Naive thymus-derived CD4-positive, alpha-beta T cell (primary cell): ENCODE results near the gene SLC17A8. TPM values are rescaled to one million over a fixed set of nuclear protein-coding genes. Genes with fewer than 3 reads are reported as not detected.
A peak's percentile ranks its signal among the peaks of the same experiment; 100 is the strongest.
"Not testable (repeated sequence)": the region's sequence is repeated elsewhere in the genome, so short reads cannot be mapped to it uniquely, and the experiment has no call there.

Experiments used
- ATAC-seq: fragments of 150-1000 bp; cut with Tn5 transposase; 2 replicates; pipeline ENCODE4 v1.10.0; 2021; ENCODE audit warnings: mild to moderate bottlenecking, moderate library complexity
- CTCF ChIA-PET: fragments of 350-600 bp; sonication (Branson Sonifier 250); formaldehyde crosslinking; loops from one replicate; lab custom pipeline; 2021; ENCODE audit warnings: antibody characterized with exemption; lab: Charles Lee
- POLR2A ChIA-PET: fragments of 350-600 bp; sonication (Branson Sonifier 250); formaldehyde crosslinking; loops from one replicate; lab custom pipeline; 2021; ENCODE audit warnings: antibody characterized with exemption, inconsistent platforms; lab: Charles Lee
- DNase-seq, 9 donors: peaks; one replicate each; pipeline versions ENCODE4 v3.0.0 to v3.0.0-alpha.2; 2020 to 2022; ENCODE audit warnings: mixed read lengths in 1 of 9
- H3K27ac ChIP-seq: one replicate; pipeline ENCODE4 v1.7.0; 2013; ENCODE audit warnings: mild to moderate bottlenecking, low read depth, low read length, moderate library complexity
- H3K27me3 ChIP-seq, 2 donors: one replicate each; pipeline ENCODE4 v1.7.0; 2013; ENCODE audit warnings: low read length in 2 of 2, mild to moderate bottlenecking in 2 of 2, moderate library complexity in 2 of 2; ENCODE audit not compliant: control insufficient read depth in 2 of 2, insufficient read depth in 2 of 2
- H3K36me3 ChIP-seq, 3 experiments: 1 replicate in 2 of 3; 2 replicates in 1 of 3; pipeline ENCODE4 v1.7.0; 2013; ENCODE audit warnings: low read length in 3 of 3, mild to moderate bottlenecking in 3 of 3, moderate library complexity in 1 of 3; ENCODE audit not compliant: insufficient read depth in 3 of 3, control insufficient read depth in 2 of 3
- H3K4me1 ChIP-seq, 2 donors: one replicate each; pipeline ENCODE4 v1.7.0; 2013; ENCODE audit warnings: low read length in 2 of 2, mild to moderate bottlenecking in 2 of 2, moderate library complexity in 1 of 2; ENCODE audit not compliant: control insufficient read depth in 2 of 2, insufficient read depth in 2 of 2
- H3K4me3 ChIP-seq: 2 replicates; pipeline ENCODE4 v1.7.0; 2013; ENCODE audit warnings: mild to moderate bottlenecking, low read length
- H3K9me3 ChIP-seq, 3 experiments: 1 replicate in 2 of 3; 2 replicates in 1 of 3; pipeline ENCODE4 v1.7.0; 2013; ENCODE audit warnings: low read length in 3 of 3; ENCODE audit not compliant: control insufficient read depth in 2 of 3
- H3K27ac Mint-ChIP-seq, 9 donors: one replicate each; pipeline ENCODE4 v1.8.0; 2020 to 2022; ENCODE audit warnings: mixed read lengths in 9 of 9, mild to moderate bottlenecking in 8 of 9, moderate library complexity in 5 of 9, inconsistent platforms in 2 of 9
- H3K27me3 Mint-ChIP-seq, 5 donors: one replicate each; pipeline ENCODE4 v1.8.0; 2021 to 2022; ENCODE audit warnings: mixed read lengths in 5 of 5, mild to moderate bottlenecking in 1 of 5
- H3K36me3 Mint-ChIP-seq, 5 donors: one replicate each; pipeline ENCODE4 v1.8.0; 2020 to 2022; ENCODE audit warnings: mixed read lengths in 5 of 5, mild to moderate bottlenecking in 3 of 5, inconsistent platforms in 1 of 5
- H3K4me1 Mint-ChIP-seq, 7 donors: one replicate each; pipeline ENCODE4 v1.8.0; 2020 to 2022; ENCODE audit warnings: mixed read lengths in 7 of 7, mild to moderate bottlenecking in 3 of 7, inconsistent platforms in 1 of 7
- H3K4me3 Mint-ChIP-seq, 10 donors: one replicate each; pipeline ENCODE4 v1.8.0; 2020 to 2022; ENCODE audit warnings: mild to moderate bottlenecking in 10 of 10, mixed read lengths in 10 of 10, moderate library complexity in 6 of 10, inconsistent platforms in 2 of 10
- H3K9me3 Mint-ChIP-seq, 11 donors: one replicate each; pipeline ENCODE4 v1.8.0; 2020 to 2022; ENCODE audit warnings: mixed read lengths in 11 of 11, mild to moderate bottlenecking in 4 of 11, inconsistent platforms in 1 of 11, moderate library complexity in 1 of 11
- intact Hi-C, 2 donors: fragments of 100-400 bp; cut with micrococcal nuclease; formaldehyde crosslinking; loops; one replicate each; pipeline ENCODE4 v1.15.1; 2023
- polyA plus RNA-seq, 2 donors: library from polyadenylated mRNA; unstranded; fragments of 300-500 nt; fragmentation: Illumina TruSeq; gene quantifications; one replicate each; pipeline ENCODE4 v1.2.3, GENCODE V29; 2021
- total RNA-seq, 6 experiments: library from RNA in 5 of 6; stranded (reverse) in 5 of 6; gene quantifications; 1 replicate in 5 of 6; 2 replicates in 1 of 6; pipeline ENCODE4 v1.2.3 and lab custom pipeline; 2021 to 2026

SLC17A8 gene
- total RNA-seq: not detected
- not detected for polyA plus RNA-seq
- not detected for total RNA-seq (lab: John Stamatoyannopoulos, UW)

GRCh38 chr12:100356644-100357223 lies at the start of gene SLC17A8:
Gene SLC17A8, plus strand, starts transcription at chr12:100357074. Its CDS starts 318 bp downstream, at chr12:100357392.
- peaks cover 37 to 60% (median 51%) of the 10 kb centered on the region in 5 donors for H3K27me3 Mint-ChIP-seq
- ChIA-PET CTCF (no interaction called here), POLR2A (no interaction called here)
- intact Hi-C loops: no loop called here
- H3K4me1 Mint-ChIP-seq: no peaks in the 10 kb centered on the region
- DNase-seq: no peak
- H3K4me3 Mint-ChIP-seq: no peak within 1 kb of the TSS
- H3K4me3 ChIP-seq: no peak within 1 kb of the TSS
- H3K27me3 ChIP-seq: no peaks in the 10 kb centered on the region
- no peaks in the 10 kb centered on the region for H3K36me3 ChIP-seq
- no peaks in the 10 kb centered on the region for H3K9me3 ChIP-seq
- no peak within 1 kb of the TSS for H3K27ac ChIP-seq
- no peaks in the 10 kb centered on the region for H3K4me1 ChIP-seq
- no peak within 1 kb of the TSS for H3K27ac Mint-ChIP-seq
- no peaks in the 10 kb centered on the region for H3K36me3 Mint-ChIP-seq
- no peak for ATAC-seq
- peaks cover 0 to 3% (median 0%) of the 10 kb centered on the region in 11 donors for H3K9me3 Mint-ChIP-seq

- peaks cover 3 to 19% (median 12%) of the 10 kb centered on the region in 11 donors for H3K9me3 Mint-ChIP-seq
Observed at GRCh38 chr12:100308138-100308537, 48.7 kb upstream of the SLC17A8 start.

GRCh38 chr12:100311317-100311716 lies 45.6 kb upstream of the SLC17A8 start:
- H3K27me3 Mint-ChIP-seq: no peaks in the 10 kb centered on the region
- no peak overlapping the region for H3K27ac Mint-ChIP-seq
- intact Hi-C loops: no loop called here

More at GRCh38 chr12:100308138-100308537, 48.7 kb upstream of the SLC17A8 start:
- ATAC-seq, DNase-seq, H3K4me3 ChIP-seq, H3K4me1 ChIP-seq, CTCF ChIA-PET, POLR2A ChIA-PET, intact Hi-C loops, H3K27me3 Mint-ChIP-seq, H3K4me1 Mint-ChIP-seq, H3K4me3 Mint-ChIP-seq, H3K27me3 ChIP-seq, H3K9me3 ChIP-seq, H3K27ac ChIP-seq: not testable (repeated sequence)
- peaks cover 0 to 23% (median 5%) of the 10 kb centered on the region in 3 experiments for H3K36me3 ChIP-seq
- peaks cover 16 to 78% (median 47%) of the 10 kb centered on the region in 5 donors for H3K36me3 Mint-ChIP-seq
- peak overlapping the region in 1 of 9 donors; percentile 32 for H3K27ac Mint-ChIP-seq

GRCh38 chr12:100317371-100317770 lies 39.5 kb upstream of the SLC17A8 start:
- Mint-ChIP-seq H3K36me3 (peaks cover 0 to 42% (median 23%) of the 10 kb centered on the region in 5 donors), H3K4me1 (peaks cover 0 to 2% (median 0%) of the 10 kb centered on the region in 7 donors), H3K4me3 (no peak overlapping the region), H3K27ac (no peak overlapping the region), H3K9me3 (no peaks in the 10 kb centered on the region), H3K27me3 (no peaks in the 10 kb centered on the region)
- POLR2A ChIA-PET: interaction anchor here (0.7 kb wide), 1 partner anchor 20 kb away, joined by 3 read pairs; no protein-coding TSS in a partner anchor
- DNase-seq: no peak
- intact Hi-C loops: no loop called here
- Histone ChIP-seq H3K36me3 (peaks cover 0 to 21% (median 7%) of the 10 kb centered on the region in 3 experiments), H3K9me3 (no peaks in the 10 kb centered on the region), H3K27ac (no peak overlapping the region), H3K27me3 (no peaks in the 10 kb centered on the region), H3K4me1 (no peaks in the 10 kb centered on the region), H3K4me3 (no peak overlapping the region)
- no peak for ATAC-seq
- CTCF ChIA-PET: no interaction called here

More at GRCh38 chr12:100311317-100311716, 45.6 kb upstream of the SLC17A8 start:
- no peak overlapping the region for H3K4me3 Mint-ChIP-seq
- peaks cover 0 to 2% (median 0%) of the 10 kb centered on the region in 7 donors for H3K4me1 Mint-ChIP-seq
- Histone ChIP-seq H3K4me3 (no peak overlapping the region), H3K9me3 (no peaks in the 10 kb centered on the region), H3K36me3 (peaks cover 0 to 18% (median 7%) of the 10 kb centered on the region in 3 experiments), H3K4me1 (no peaks in the 10 kb centered on the region), H3K27me3 (no peaks in the 10 kb centered on the region), H3K27ac (no peak overlapping the region)
- peaks cover 6 to 64% (median 26%) of the 10 kb centered on the region in 5 donors for H3K36me3 Mint-ChIP-seq
- ChIA-PET POLR2A (interaction anchor here (1.0 kb wide), 1 partner anchor 45 kb away, joined by 3 read pairs; the partner anchor contains the start of genes DEPDC4 and SCYL2), CTCF (no interaction called here)
- ATAC-seq: no peak
- H3K9me3 Mint-ChIP-seq: peaks cover 0 to 10% (median 4%) of the 10 kb centered on the region in 11 donors
- DNase-seq: no peak

GRCh38 chr12:100324498-100324897 lies 32.4 kb upstream of the SLC17A8 start:
- peaks cover 4 to 10% (median 5%) of the 10 kb centered on the region in 3 experiments for H3K36me3 ChIP-seq
- POLR2A ChIA-PET: no interaction called here
- no peaks in the 10 kb centered on the region for H3K27me3 Mint-ChIP-seq

GRCh38 chr12:100326208-100326607 lies 30.7 kb upstream of the SLC17A8 start:
- H3K4me3 Mint-ChIP-seq: no peak overlapping the region
- no peak overlapping the region for H3K27ac Mint-ChIP-seq
- Histone ChIP-seq H3K4me3 (no peak overlapping the region), H3K4me1 (no peaks in the 10 kb centered on the region), H3K36me3 (peaks cover 4 to 16% (median 5%) of the 10 kb centered on the region in 3 experiments), H3K9me3 (no peaks in the 10 kb centered on the region), H3K27ac (no peak overlapping the region), H3K27me3 (no peaks in the 10 kb centered on the region)
- intact Hi-C loops: no loop called here
- ATAC-seq (no peak), DNase-seq (no peak)
- H3K27me3 Mint-ChIP-seq: no peaks in the 10 kb centered on the region
- peaks cover 6 to 47% (median 37%) of the 10 kb centered on the region in 5 donors for H3K36me3 Mint-ChIP-seq
- no peaks in the 10 kb centered on the region for H3K9me3 Mint-ChIP-seq
- peaks cover 0 to 5% (median 0%) of the 10 kb centered on the region in 7 donors for H3K4me1 Mint-ChIP-seq
- ChIA-PET POLR2A (no interaction called here), CTCF (no interaction called here)

More at GRCh38 chr12:100324498-100324897, 32.4 kb upstream of the SLC17A8 start:
- intact Hi-C loops: no loop called here
- ATAC-seq (no peak), DNase-seq (no peak)
- CTCF ChIA-PET: no interaction called here
- H3K4me3 ChIP-seq: no peak overlapping the region
- H3K27ac ChIP-seq: no peak overlapping the region
- peaks cover 6 to 38% (median 29%) of the 10 kb centered on the region in 5 donors for H3K36me3 Mint-ChIP-seq
- no peak overlapping the region for H3K27ac Mint-ChIP-seq
- no peak overlapping the region for H3K4me3 Mint-ChIP-seq
- H3K9me3 Mint-ChIP-seq: no peaks in the 10 kb centered on the region
- H3K4me1 ChIP-seq: no peaks in the 10 kb centered on the region
- no peaks in the 10 kb centered on the region for H3K27me3 ChIP-seq
- H3K4me1 Mint-ChIP-seq: no peaks in the 10 kb centered on the region
- no peaks in the 10 kb centered on the region for H3K9me3 ChIP-seq
